HEK293 (cell line): ENCODE results near the gene SCRN2.

Source experiments
- BCL11A ChIP-seq: fragments of 450-650 bp; formaldehyde crosslinking; IDR thresholded peaks from 2 replicates; pipeline ENCODE4 v1.5.1; 2016; ENCODE audit warnings: low read depth, missing biosample characterization, missing genetic modification characterization
- ZNF174 ChIP-seq: fragments of 450-650 bp; formaldehyde crosslinking; IDR thresholded peaks from 2 replicates; pipeline ENCODE4 v1.5.0; 2017; ENCODE audit warnings: missing biosample characterization, mild to moderate bottlenecking, missing genetic modification characterization
- ZNF274 ChIP-seq, 2 experiments: fragments of 200-500 bp in 1 of 2; fragments of 450-650 bp in 1 of 2; sonication (Bioruptor generic) in 1 of 2; formaldehyde crosslinking in 1 of 2; IDR thresholded peaks; 2 replicates each; pipeline versions ENCODE4 v1.5.1 to v1.6.1; 2014 to 2016; ENCODE audit warnings: borderline replicate concordance in 1 of 2, inconsistent platforms in 1 of 2, low read length in 1 of 2, missing biosample characterization in 1 of 2, missing genetic modification characterization in 1 of 2
- ZNF433 ChIP-seq: fragments of 450-650 bp; formaldehyde crosslinking; IDR thresholded peaks from 2 replicates; pipeline ENCODE4 v1.5.1; 2016; ENCODE audit warnings: missing biosample characterization, missing genetic modification characterization, low read depth
- ZNF707 ChIP-seq: fragments of 450-650 bp; formaldehyde crosslinking; IDR thresholded peaks from 2 replicates; pipeline ENCODE4 v1.5.1; 2016; ENCODE audit warnings: missing biosample characterization, missing genetic modification characterization
- TF ChIP-seq, protein P1 (sequence below): fragments of 450-650 bp; formaldehyde crosslinking; IDR thresholded peaks from 2 replicates; pipeline ENCODE4 v1.5.1; 2016; ENCODE audit warnings: missing biosample characterization, missing genetic modification characterization
- TF ChIP-seq, protein P2 (sequence below): fragments of 450-650 bp; formaldehyde crosslinking; IDR thresholded peaks from 2 replicates; pipeline ENCODE4 v1.5.1; 2016; ENCODE audit warnings: missing biosample characterization, missing genetic modification characterization, low read depth
- TF ChIP-seq, protein P3 (sequence below): fragments of 450-650 bp; formaldehyde crosslinking; IDR thresholded peaks from 2 replicates; pipeline ENCODE4 v1.5.1; 2017; ENCODE audit warnings: missing biosample characterization, missing genetic modification characterization
- TF ChIP-seq, protein P4 (sequence below): fragments of 450-650 bp; formaldehyde crosslinking; IDR thresholded peaks from 2 replicates; pipeline ENCODE4 v1.5.1; 2016; ENCODE audit warnings: missing biosample characterization, missing genetic modification characterization
- TF ChIP-seq, protein P5 (sequence below): fragments of 450-650 bp; formaldehyde crosslinking; IDR thresholded peaks from 2 replicates; pipeline ENCODE4 v1.5.1; 2016; ENCODE audit warnings: missing biosample characterization, missing genetic modification characterization
- TF ChIP-seq, protein P6 (sequence below): fragments of 450-650 bp; formaldehyde crosslinking; IDR thresholded peaks from 2 replicates; pipeline ENCODE4 v1.5.1; 2017; ENCODE audit warnings: missing biosample characterization, mild to moderate bottlenecking, missing genetic modification characterization, moderate library complexity

DNA sequence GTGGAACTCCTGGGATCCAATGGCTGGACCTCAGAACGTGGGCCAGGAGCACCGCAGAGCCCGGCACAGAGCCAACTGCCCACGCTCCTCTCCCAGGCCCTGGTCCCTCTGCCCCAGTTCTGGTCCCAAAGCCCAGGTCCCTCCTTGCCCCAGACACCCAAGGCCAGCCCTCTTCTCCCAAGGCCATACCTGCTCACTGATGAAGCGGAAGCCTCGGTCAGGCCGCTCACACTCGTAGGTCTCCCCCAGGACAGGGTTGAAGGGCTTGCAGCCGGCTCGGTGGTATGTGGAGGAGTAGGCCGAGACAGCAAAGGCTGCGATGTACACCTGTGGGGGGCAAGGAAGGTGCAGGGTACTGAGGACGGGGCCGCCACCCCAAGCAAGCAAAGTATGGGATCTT is 28.0 kb downstream of the SCRN2 start:
- TF ChIP-seq, protein P1, sequence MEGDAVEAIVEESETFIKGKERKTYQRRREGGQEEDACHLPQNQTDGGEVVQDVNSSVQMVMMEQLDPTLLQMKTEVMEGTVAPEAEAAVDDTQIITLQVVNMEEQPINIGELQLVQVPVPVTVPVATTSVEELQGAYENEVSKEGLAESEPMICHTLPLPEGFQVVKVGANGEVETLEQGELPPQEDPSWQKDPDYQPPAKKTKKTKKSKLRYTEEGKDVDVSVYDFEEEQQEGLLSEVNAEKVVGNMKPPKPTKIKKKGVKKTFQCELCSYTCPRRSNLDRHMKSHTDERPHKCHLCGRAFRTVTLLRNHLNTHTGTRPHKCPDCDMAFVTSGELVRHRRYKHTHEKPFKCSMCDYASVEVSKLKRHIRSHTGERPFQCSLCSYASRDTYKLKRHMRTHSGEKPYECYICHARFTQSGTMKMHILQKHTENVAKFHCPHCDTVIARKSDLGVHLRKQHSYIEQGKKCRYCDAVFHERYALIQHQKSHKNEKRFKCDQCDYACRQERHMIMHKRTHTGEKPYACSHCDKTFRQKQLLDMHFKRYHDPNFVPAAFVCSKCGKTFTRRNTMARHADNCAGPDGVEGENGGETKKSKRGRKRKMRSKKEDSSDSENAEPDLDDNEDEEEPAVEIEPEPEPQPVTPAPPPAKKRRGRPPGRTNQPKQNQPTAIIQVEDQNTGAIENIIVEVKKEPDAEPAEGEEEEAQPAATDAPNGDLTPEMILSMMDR (tag by site-specific recombination): no peak
- TF ChIP-seq ZNF707 (tag by site-specific recombination) (no peak), ZNF433 (tag by site-specific recombination) (no peak), ZNF274 (IDR thresholded peaks at IDR 0.05; ENCODE audit: low read length) (no peak), ZNF274 (tag by site-specific recombination; IDR thresholded peaks at IDR 0.05; ENCODE audit: borderline replicate concordance) (no peak), BCL11A (tag by site-specific recombination) (no peak), ZNF174 (tag by site-specific recombination) (no peak)
- TF ChIP-seq, protein P2, sequence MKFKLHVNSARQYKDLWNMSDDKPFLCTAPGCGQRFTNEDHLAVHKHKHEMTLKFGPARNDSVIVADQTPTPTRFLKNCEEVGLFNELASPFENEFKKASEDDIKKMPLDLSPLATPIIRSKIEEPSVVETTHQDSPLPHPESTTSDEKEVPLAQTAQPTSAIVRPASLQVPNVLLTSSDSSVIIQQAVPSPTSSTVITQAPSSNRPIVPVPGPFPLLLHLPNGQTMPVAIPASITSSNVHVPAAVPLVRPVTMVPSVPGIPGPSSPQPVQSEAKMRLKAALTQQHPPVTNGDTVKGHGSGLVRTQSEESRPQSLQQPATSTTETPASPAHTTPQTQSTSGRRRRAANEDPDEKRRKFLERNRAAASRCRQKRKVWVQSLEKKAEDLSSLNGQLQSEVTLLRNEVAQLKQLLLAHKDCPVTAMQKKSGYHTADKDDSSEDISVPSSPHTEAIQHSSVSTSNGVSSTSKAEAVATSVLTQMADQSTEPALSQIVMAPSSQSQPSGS (tag by site-specific recombination): no peak
- TF ChIP-seq, protein P3, sequence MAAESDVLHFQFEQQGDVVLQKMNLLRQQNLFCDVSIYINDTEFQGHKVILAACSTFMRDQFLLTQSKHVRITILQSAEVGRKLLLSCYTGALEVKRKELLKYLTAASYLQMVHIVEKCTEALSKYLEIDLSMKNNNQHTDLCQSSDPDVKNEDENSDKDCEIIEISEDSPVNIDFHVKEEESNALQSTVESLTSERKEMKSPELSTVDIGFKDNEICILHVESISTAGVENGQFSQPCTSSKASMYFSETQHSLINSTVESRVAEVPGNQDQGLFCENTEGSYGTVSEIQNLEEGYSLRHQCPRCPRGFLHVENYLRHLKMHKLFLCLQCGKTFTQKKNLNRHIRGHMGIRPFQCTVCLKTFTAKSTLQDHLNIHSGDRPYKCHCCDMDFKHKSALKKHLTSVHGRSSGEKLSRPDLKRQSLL (tag by site-specific recombination): no peak
- TF ChIP-seq, protein P4, sequence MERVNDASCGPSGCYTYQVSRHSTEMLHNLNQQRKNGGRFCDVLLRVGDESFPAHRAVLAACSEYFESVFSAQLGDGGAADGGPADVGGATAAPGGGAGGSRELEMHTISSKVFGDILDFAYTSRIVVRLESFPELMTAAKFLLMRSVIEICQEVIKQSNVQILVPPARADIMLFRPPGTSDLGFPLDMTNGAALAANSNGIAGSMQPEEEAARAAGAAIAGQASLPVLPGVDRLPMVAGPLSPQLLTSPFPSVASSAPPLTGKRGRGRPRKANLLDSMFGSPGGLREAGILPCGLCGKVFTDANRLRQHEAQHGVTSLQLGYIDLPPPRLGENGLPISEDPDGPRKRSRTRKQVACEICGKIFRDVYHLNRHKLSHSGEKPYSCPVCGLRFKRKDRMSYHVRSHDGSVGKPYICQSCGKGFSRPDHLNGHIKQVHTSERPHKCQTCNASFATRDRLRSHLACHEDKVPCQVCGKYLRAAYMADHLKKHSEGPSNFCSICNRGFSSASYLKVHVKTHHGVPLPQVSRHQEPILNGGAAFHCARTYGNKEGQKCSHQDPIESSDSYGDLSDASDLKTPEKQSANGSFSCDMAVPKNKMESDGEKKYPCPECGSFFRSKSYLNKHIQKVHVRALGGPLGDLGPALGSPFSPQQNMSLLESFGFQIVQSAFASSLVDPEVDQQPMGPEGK (tag by site-specific recombination): no peak
- TF ChIP-seq, protein P5, sequence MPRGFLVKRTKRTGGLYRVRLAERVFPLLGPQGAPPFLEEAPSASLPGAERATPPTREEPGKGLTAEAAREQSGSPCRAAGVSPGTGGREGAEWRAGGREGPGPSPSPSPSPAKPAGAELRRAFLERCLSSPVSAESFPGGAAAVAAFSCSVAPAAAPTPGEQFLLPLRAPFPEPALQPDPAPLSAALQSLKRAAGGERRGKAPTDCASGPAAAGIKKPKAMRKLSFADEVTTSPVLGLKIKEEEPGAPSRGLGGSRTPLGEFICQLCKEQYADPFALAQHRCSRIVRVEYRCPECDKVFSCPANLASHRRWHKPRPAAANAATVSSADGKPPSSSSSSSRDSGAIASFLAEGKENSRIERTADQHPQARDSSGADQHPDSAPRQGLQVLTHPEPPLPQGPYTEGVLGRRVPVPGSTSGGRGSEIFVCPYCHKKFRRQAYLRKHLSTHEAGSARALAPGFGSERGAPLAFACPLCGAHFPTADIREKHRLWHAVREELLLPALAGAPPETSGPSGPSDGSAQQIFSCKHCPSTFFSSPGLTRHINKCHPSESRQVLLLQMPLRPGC (tag by site-specific recombination): no peak
- TF ChIP-seq, protein P6, sequence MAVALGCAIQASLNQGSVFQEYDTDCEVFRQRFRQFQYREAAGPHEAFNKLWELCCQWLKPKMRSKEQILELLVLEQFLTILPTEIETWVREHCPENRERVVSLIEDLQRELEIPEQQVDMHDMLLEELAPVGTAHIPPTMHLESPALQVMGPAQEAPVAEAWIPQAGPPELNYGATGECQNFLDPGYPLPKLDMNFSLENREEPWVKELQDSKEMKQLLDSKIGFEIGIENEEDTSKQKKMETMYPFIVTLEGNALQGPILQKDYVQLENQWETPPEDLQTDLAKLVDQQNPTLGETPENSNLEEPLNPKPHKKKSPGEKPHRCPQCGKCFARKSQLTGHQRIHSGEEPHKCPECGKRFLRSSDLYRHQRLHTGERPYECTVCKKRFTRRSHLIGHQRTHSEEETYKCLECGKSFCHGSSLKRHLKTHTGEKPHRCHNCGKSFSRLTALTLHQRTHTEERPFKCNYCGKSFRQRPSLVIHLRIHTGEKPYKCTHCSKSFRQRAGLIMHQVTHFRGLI (tag by site-specific recombination): no peak
